GM19395 (cell line): ENCODE data around the gene ZNF329.
"Not testable (repeated sequence)": the region's sequence is repeated elsewhere in the genome, so short reads cannot be mapped to it uniquely, and the experiment has no call there.

ENCODE experiments used
- ATAC-seq: cut with Tn5 transposase; IDR thresholded peaks from one replicate; pipeline ENCODE4 v1.9.1; 2021; ENCODE audit warnings: mild to moderate bottlenecking, moderate library complexity; ENCODE audit not compliant: unreplicated experiment

Gene ZNF329

GRCh38 chr19:58150328-58150921 is at the start of gene ZNF329:
ZNF329 (minus strand) TSS chr19:58150789; CDS start chr19:58129503, 21,286 bp downstream.
- peak; percentile 65 for ATAC-seq

GRCh38 chr19:58196901-58197616 is 46.5 kb upstream of the ZNF329 start:
- no peak for ATAC-seq

GRCh38 chr19:58183817-58184215 is 33.2 kb upstream of the ZNF329 start:
- no peak for ATAC-seq

GRCh38 chr19:58182989-58183816 is 32.6 kb upstream of the ZNF329 start, which contains the start of gene ZNF274:
ZNF274 (plus strand) TSS chr19:58183061; CDS start chr19:58183966, 905 bp downstream.
- ATAC-seq, result peak; percentile 93

- ATAC-seq, result no peak
Observed at GRCh38 chr19:58182577-58182988, 32.0 kb upstream of the ZNF329 start.

GRCh38 chr19:58181902-58182576 is 31.4 kb upstream of the ZNF329 start:
- ATAC-seq, result no peak

- ATAC-seq, result no peak
Observed at GRCh38 chr19:58170860-58171259, 20.3 kb upstream of the ZNF329 start.

- no peak for ATAC-seq
Observed at GRCh38 chr19:58166708-58167280, 16.2 kb upstream of the ZNF329 start.

- no peak for ATAC-seq
Observed at GRCh38 chr19:58166268-58166667, 15.7 kb upstream of the ZNF329 start.

GRCh38 chr19:58157045-58157728 is 6.6 kb upstream of the ZNF329 start:
- ATAC-seq, result no peak

- ATAC-seq, result peak; percentile 74
Observed at GRCh38 chr19:58154679-58155648, 4.4 kb upstream of the ZNF329 start.

- ATAC-seq, result no peak
Observed at GRCh38 chr19:58154287-58154678, 3.7 kb upstream of the ZNF329 start.

- no peak for ATAC-seq
Observed at GRCh38 chr19:58153386-58153785, 2.8 kb upstream of the ZNF329 start.

- not testable (repeated sequence) for ATAC-seq
Observed at GRCh38 chr19:58147475-58147874, 3.1 kb downstream of the ZNF329 start.

- ATAC-seq, result no peak
Observed at GRCh38 chr19:58145849-58146248, 4.7 kb downstream of the ZNF329 start.

GRCh38 chr19:58134244-58134643 is 16.3 kb downstream of the ZNF329 start:
- ATAC-seq, result no peak

GRCh38 chr19:58129284-58129683 is 21.3 kb downstream of the ZNF329 start:
- ATAC-seq, result no peak

- ATAC-seq, result no peak
Observed at GRCh38 chr19:58128041-58128685, 22.4 kb downstream of the ZNF329 start.
